Brain microvascular endothelial cell (primary cell): ENCODE measurements around the gene SCUBE3.

Source experiments
- DNase-seq: peaks from one replicate; pipeline ENCODE4 v3.0.0-alpha.2; 2020
- H3K27ac ChIP-seq: fragments of 250-450 bp; sonication (Bioruptor Pico); 2 replicates; pipeline ENCODE4 v1.5.1; 2020; ENCODE audit warnings: mild to moderate bottlenecking, moderate library complexity
- H3K27me3 ChIP-seq: fragments of 250-450 bp; sonication (Bioruptor Pico); replicated peaks from 2 replicates; pipeline ENCODE4 v1.5.1; 2020; ENCODE audit warnings: mild to moderate bottlenecking
- H3K36me3 ChIP-seq: fragments of 250-450 bp; sonication (Bioruptor Pico); replicated peaks from 2 replicates; pipeline ENCODE4 v1.5.1; 2020; ENCODE audit warnings: mild to moderate bottlenecking
- H3K4me3 ChIP-seq: 2 replicates; pipeline ENCODE4 v1.5.1; 2011; ENCODE audit warnings: low read depth, mild to moderate bottlenecking, control low read depth, low read length, moderate library complexity
- CTCF ChIP-seq: IDR thresholded peaks from 2 replicates; pipeline ENCODE4 v1.5.1; 2011; ENCODE audit warnings: low read depth, mild to moderate bottlenecking, moderate library complexity, low read length, control low read depth, inconsistent platforms; ENCODE audit errors: missing control alignments
- in situ Hi-C: cut with HindIII; loops from 2 replicates; pipeline ENCODE4 v1.10.0; 2017; ENCODE audit warnings: low sequenced_read_pairs, low pct_ligation_motif_present

SCUBE3 gene

DNA sequence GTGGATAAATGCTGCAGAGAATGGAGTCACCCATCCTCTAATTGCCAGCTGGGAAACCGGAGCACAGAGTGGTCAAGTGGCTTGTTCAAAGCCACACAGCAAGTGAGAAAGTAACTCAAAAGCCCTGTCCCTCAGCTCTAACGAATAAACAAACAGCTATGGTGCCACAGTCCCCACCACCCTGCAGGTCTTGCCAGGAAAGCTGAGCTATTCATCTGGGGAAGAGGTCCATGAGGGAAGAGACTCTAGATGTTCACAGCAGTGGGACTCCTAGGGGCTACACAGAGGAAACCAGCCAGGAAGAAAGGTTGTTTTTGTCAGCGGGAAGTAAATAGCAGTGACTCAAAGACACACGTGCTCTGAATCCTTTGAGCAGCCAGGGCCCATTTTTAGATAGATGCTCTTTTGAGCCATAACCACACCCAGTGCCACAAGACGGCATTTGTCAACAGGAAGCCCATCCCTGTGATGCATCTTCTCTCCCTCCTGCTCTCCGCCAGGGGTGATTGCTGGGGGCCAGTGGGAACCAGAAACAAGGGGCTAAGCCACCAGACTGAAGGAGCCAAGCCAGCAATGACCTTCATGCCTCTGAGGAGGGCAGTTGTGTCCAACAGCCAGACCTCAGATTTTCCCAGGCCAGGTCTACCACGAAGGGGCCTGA, 40.2 kb upstream of the SCUBE3 start:
- peak; percentile 1 for TF ChIP-seq CTCF
- Histone ChIP-seq H3K4me3 (no peak overlapping the region), H3K27ac (no peak overlapping the region), H3K27me3 (no peaks in the 10 kb centered on the region), H3K36me3 (no peaks in the 10 kb centered on the region)
- in situ Hi-C loops = no loop called here
- DNase-seq = no peak

DNA sequence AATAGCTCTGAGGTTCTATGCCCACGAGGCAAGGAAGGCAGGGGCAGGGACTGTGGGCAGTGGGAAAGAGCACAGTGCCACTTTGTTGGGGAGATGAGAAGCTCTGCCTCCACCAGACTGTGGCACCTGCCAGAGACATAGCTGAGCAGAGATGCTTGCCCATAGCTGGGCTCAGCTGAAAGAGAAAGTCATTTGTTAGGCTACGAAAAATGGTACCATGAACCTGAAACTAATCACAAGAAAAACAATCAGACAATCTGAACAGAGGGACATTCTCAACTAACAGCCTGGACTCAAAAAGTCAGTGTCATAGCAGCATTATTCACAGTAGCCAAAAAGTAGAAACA, 39.7 kb upstream of the SCUBE3 start:
- H3K27ac ChIP-seq = no peak overlapping the region
- TF ChIP-seq CTCF = no peak
- H3K4me3 ChIP-seq = no peak overlapping the region
- no peak for DNase-seq
- H3K27me3 ChIP-seq = no peaks in the 10 kb centered on the region
- in situ Hi-C loops = no loop called here
- H3K36me3 ChIP-seq = no peaks in the 10 kb centered on the region

DNA sequence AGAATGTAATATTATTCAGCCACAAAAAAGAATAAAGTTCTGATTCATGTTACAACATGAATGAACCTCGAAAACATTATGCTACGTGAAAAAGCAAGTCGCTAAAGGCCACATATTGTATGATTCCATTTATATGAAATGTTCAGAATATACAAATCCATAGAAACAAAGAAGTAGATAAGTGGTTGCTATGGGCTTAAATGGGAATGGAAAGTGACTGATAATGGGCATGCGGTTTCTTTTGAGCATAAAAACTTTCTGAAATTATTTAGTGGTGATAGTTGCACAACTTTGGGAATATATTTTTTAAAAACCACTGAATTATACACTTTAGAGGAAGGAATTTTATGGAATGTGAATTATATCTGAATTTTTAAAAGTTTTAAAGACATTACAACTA, 39.3 kb upstream of the SCUBE3 start:
- H3K27me3 ChIP-seq = no peaks in the 10 kb centered on the region
- TF ChIP-seq CTCF = no peak

GRCh38 chr6:35176301-35177024, 37.3 kb upstream of the SCUBE3 start:
- Histone ChIP-seq H3K27me3 (no peaks in the 10 kb centered on the region), H3K36me3 (no peaks in the 10 kb centered on the region), H3K4me3 (no peak overlapping the region), H3K27ac (no peak overlapping the region)
- in situ Hi-C loops = no loop called here
- no peak for TF ChIP-seq CTCF
- DNase-seq = no peak

More for the DNA sequence above, 39.3 kb upstream of the SCUBE3 start:
- Histone ChIP-seq H3K36me3 (no peaks in the 10 kb centered on the region), H3K27ac (no peak overlapping the region), H3K4me3 (no peak overlapping the region)
- no peak for DNase-seq
- in situ Hi-C loops = no loop called here

DNA sequence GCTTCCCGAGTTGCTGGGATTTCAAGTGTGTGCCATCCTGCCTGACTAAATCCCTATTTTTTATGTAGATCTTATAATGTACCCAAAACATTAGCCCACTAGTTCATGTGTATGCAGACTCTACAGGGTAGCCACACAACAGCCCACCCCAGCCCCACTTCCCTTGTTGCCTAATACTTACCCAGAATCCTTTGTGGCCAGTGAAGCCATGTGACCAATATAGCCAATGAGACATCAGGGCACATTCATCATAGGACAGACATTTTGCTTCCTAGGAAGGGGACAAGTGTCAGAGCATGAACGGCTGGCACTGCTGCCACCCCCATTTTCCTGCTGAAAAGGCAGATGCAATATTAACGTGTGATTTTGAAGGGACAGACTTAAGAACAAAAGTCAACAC, 36.6 kb upstream of the SCUBE3 start:
- TF ChIP-seq CTCF = no peak
- in situ Hi-C loops = no loop called here
- no peak overlapping the region for H3K4me3 ChIP-seq
- H3K27ac ChIP-seq = peak overlapping the region; percentile 46
- H3K36me3 ChIP-seq = no peaks in the 10 kb centered on the region
- no peaks in the 10 kb centered on the region for H3K27me3 ChIP-seq
- no peak for DNase-seq
